ENCODE data around the gene EPB41L1. TPM values are rescaled to one million over a fixed set of nuclear protein-coding genes. Genes with fewer than 3 reads are reported as not detected.

The EPB41L1 gene
- total RNA-seq, 1 donor from 2014 or later, result 16.7 TPM

DNA sequence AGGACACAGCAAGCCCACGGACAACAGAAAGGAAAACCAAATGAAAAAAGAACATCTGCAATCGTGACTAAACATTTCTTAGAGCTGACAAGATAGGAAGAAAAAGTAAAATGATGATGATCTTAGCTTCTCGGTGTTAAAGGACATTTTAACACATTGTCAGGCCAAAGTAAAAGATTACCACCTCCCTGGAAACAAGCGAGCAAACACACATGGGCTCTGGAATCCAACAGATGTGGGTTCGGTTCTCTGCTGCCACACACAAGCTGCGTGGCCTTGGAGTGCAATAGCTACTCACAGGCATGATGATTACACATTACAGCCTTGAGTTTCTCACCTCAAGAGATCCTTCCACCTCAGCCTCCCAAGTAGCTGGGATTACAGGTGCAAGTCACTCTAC is 74.2 kb downstream of the EPB41L1 start:
- peaks cover 12 to 22% of the 10 kb centered on the region in 2 donors for H3K36me3 ChIP-seq
- no peaks in the 10 kb centered on the region for H3K4me1 ChIP-seq
- H3K27ac ChIP-seq, result no peak overlapping the region
- H3K27me3 ChIP-seq, result no peaks in the 10 kb centered on the region
- no peak for DNase-seq (ENCODE audit: low spot score in 2 of 2)
- intact Hi-C loops (cut with DNase I), result no loop called here
- TF ChIP-seq, protein P1, sequence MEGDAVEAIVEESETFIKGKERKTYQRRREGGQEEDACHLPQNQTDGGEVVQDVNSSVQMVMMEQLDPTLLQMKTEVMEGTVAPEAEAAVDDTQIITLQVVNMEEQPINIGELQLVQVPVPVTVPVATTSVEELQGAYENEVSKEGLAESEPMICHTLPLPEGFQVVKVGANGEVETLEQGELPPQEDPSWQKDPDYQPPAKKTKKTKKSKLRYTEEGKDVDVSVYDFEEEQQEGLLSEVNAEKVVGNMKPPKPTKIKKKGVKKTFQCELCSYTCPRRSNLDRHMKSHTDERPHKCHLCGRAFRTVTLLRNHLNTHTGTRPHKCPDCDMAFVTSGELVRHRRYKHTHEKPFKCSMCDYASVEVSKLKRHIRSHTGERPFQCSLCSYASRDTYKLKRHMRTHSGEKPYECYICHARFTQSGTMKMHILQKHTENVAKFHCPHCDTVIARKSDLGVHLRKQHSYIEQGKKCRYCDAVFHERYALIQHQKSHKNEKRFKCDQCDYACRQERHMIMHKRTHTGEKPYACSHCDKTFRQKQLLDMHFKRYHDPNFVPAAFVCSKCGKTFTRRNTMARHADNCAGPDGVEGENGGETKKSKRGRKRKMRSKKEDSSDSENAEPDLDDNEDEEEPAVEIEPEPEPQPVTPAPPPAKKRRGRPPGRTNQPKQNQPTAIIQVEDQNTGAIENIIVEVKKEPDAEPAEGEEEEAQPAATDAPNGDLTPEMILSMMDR (IDR thresholded peaks at IDR 0.05), result no peak
- H3K4me3 ChIP-seq, result no peak overlapping the region
- no peaks in the 10 kb centered on the region for H3K9me3 ChIP-seq

DNA sequence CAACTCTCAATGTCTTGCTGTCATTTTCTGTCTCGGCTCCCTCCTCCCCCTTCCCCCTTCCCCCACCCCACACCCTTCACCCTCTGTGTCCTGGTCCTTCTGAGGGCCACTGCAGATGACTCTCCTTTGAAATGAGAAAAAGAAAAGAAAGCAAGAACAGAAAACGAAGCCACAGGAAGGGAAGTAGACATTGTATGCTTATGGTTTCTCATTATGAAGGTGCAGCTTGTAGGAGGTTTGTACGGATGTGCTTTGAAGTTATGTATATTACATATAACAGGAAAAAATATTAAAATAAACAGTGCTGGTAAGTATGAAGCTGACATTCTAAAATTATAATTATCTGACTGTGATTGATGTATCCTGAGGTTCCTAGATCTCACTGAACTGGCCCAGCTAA is 75.5 kb downstream of the EPB41L1 start:
- no peaks in the 10 kb centered on the region for H3K27me3 ChIP-seq
- no peak for DNase-seq (ENCODE audit: low spot score in 2 of 2)
- H3K9me3 ChIP-seq, result no peaks in the 10 kb centered on the region
- H3K4me3 ChIP-seq, result no peak overlapping the region
- intact Hi-C loops (cut with DNase I), result no loop called here
- H3K27ac ChIP-seq, result no peak overlapping the region
- TF ChIP-seq, protein P1 (IDR thresholded peaks at IDR 0.05), result no peak
- H3K36me3 ChIP-seq, result peaks cover 12 to 22% of the 10 kb centered on the region in 2 donors
- no peaks in the 10 kb centered on the region for H3K4me1 ChIP-seq

DNA sequence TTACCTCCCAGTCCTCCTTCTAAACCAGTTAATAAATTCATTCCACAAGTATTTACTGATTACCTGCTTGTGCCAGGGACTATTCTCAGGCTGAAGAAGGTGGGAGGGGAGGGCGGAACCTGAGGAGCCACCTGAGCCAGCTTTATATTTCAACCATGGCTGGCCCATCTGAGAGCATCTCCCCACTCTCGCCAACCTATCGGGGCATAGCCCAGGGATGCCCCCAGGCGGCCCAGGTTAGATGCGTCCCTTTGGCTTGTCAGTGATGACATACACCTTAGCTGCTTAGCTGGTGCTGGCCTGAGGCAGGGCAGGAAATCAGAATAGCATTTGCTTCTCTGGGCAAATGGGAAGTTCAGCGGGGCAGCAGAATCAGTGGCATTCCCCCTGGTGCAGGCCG is 76.8 kb downstream of the EPB41L1 start:
- Histone ChIP-seq H3K27ac (no peak overlapping the region), H3K4me3 (no peak overlapping the region), H3K27me3 (no peaks in the 10 kb centered on the region), H3K36me3 (peaks cover 10 to 12% of the 10 kb centered on the region in 2 donors), H3K9me3 (no peaks in the 10 kb centered on the region), H3K4me1 (peaks cover 4 to 5% of the 10 kb centered on the region in 2 donors)
- no peak for DNase-seq (ENCODE audit: low spot score in 2 of 2)
- TF ChIP-seq, protein P1 (IDR thresholded peaks at IDR 0.05), result no peak
- intact Hi-C loops (cut with DNase I), result no loop called here

GRCh38 chr20:36234771-36235320 is 80.3 kb downstream of the EPB41L1 start:
- no peak for DNase-seq (ENCODE audit: low spot score in 2 of 2)
- peaks cover 5 to 17% of the 10 kb centered on the region in 2 donors for H3K4me1 ChIP-seq
- H3K9me3 ChIP-seq, result no peaks in the 10 kb centered on the region
- no peak overlapping the region for H3K4me3 ChIP-seq
- H3K27me3 ChIP-seq, result no peaks in the 10 kb centered on the region
- TF ChIP-seq, protein P1 (IDR thresholded peaks at IDR 0.05), result no peak
- peaks cover 3 to 4% of the 10 kb centered on the region in 2 donors for H3K36me3 ChIP-seq
- intact Hi-C loops (cut with DNase I), result no loop called here
- no peak overlapping the region for H3K27ac ChIP-seq

GRCh38 chr20:36235892-36236785 is 81.6 kb downstream of the EPB41L1 start, which contains the start of gene AAR2:
Gene AAR2, plus strand, starts transcription at chr20:36236478. Its CDS starts 3,391 bp downstream, at chr20:36239869.
- peak within 1 kb of the TSS; percentile 90 to 94 for H3K4me3 ChIP-seq
- H3K27me3 ChIP-seq, result no peaks in the 10 kb centered on the region
- DNase-seq (ENCODE audit: low spot score in 2 of 2), result peak; percentile 13 to 83
- H3K36me3 ChIP-seq, result peaks cover 12 to 14% of the 10 kb centered on the region in 2 donors
- TF ChIP-seq, protein P1 (IDR thresholded peaks at IDR 0.05), result no peak
- intact Hi-C loops (cut with DNase I), result loop anchor here (1.0 kb wide), 1 partner anchor 369 kb away; the partner anchor contains the start of gene RAB5IF
- H3K27ac ChIP-seq, result peak within 1 kb of the TSS; percentile 82 to 84
- no peaks in the 10 kb centered on the region for H3K9me3 ChIP-seq
- H3K4me1 ChIP-seq, result peaks cover 5 to 17% of the 10 kb centered on the region in 2 donors

All from ascending aorta (tissue), 2 donors.